Fibroblast of skin of right quadriceps (primary cell): ENCODE measurements around the gene TFEB.

Experiments
- DNase-seq: peaks from one replicate; pipeline ENCODE4 v3.0.0-alpha.2; 2013

TFEB gene

DNA sequence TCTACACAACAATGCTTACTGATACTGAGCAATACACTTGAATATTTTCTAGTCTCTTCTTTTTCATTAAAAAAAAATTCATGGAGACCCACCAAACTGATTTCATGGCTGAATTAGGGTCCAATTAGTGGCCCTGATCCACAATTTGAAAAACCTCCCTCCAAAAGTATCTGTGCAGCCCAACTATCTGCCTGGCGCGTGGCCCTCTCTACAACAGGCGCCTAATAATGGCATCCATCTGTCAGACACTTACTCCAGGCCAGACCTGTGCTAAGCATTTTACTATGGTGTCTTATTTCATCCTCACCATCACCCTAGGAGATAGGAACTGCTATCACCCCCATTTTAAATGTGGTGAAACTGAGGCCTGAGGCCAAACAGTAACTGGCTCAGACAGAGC is 14.0 kb downstream of the TFEB start:
- no peak for DNase-seq

GRCh38 chr6:41720783-41721182 is 14.6 kb downstream of the TFEB start:
- no peak for DNase-seq

- DNase-seq: no peak
Measured at GRCh38 chr6:41720262-41720620, 15.2 kb downstream of the TFEB start.

DNA sequence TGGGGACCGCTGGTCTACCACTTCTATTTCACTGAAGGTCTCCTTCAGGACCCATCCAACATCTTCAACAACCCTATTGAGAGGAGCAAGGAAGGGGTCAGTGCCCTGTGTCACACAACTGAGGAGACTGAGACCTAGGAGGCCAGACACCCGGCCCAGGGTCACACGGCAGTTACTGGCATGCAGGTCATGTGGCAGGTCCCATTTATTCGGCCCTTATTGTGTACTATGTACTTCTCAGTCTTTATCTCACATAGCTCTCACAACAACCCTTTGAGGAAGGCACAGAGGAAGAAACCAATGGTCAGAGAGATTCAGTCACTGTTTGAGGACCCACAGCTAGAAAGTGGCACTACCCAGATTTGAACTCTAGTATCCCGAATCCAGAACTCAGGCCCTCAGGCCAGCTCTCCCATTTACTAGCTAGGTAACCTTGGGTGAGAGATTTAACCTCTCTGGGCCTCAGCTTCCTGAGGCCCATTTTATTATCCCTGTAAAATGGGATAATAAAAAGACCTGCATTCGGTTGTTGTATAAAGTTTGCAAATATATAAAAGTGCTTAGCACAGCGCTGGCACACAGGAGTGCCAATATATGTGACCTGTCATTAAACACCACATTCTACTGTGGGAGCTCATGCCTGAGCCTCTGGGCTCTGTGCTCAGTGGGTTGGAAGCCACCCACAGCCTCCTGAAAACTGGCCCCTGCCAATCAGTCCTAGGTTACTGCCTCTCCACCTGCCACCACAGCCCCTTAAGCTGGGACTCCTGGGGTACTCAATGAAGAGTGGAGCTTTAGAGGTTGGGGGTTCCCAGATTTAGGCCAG is 15.8 kb downstream of the TFEB start:
- DNase-seq: no peak

DNA sequence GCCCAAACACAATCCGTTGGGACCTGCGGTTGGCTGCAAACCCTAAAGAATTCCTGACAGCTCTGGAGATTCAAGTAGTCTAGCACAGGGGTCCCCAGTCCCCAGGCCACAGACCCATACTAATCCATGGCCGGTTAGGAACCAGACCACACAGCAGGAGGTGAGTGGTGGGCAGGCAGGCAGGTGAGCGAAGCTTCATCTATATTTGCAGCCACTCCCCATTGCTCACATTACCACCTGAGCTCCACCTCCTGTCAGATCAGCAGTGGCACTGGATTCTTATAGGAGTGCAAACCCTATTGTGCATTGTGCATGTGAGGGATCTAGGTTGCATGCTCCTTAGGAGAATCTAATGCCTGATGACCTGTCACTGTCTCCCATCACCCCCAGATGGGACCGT is 16.6 kb downstream of the TFEB start:
- DNase-seq: no peak

GRCh38 chr6:41717392-41717736 is 18.0 kb downstream of the TFEB start:
- no peak for DNase-seq

DNA sequence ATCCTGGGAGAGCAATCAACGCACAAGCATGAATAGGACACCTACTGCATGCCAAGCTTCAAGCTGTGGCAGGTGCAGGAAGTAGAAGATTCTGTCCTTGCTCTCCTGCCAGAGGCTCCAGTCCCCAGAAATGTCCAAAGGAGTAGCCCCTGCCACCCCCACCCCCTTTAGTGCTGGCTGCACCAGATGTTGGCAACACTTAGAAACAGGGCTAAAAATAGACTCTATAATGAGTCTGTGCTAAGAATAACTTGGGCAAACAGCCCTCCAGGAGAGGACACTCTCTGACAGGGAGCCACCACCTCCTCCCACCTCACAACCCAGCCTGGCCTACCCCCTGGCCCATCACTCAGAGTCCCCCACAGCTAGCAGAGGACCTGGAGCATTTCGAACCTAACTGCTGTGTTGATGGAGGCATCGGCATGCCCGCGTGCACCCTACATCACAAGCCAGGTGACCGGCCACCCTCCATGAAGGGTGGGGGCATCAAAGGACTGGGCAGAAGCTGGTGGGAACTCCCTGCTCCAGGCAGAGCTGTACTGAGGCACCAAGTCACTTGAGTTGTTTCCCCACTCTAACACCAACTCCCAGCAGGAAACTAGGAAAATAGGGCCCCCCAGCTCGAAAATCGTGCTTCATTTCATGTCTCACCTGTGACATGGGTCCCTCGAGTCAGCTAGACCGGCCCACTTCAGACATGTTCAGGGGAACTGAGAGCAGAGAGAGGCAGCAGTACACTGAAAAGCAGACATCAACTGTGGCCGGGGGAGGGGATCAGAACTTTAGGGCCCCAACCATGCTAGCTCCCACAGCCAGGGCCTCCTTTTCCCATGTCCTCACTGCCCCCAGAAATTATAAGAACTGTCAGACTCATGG is 18.7 kb downstream of the TFEB start:
- no peak for DNase-seq

DNA sequence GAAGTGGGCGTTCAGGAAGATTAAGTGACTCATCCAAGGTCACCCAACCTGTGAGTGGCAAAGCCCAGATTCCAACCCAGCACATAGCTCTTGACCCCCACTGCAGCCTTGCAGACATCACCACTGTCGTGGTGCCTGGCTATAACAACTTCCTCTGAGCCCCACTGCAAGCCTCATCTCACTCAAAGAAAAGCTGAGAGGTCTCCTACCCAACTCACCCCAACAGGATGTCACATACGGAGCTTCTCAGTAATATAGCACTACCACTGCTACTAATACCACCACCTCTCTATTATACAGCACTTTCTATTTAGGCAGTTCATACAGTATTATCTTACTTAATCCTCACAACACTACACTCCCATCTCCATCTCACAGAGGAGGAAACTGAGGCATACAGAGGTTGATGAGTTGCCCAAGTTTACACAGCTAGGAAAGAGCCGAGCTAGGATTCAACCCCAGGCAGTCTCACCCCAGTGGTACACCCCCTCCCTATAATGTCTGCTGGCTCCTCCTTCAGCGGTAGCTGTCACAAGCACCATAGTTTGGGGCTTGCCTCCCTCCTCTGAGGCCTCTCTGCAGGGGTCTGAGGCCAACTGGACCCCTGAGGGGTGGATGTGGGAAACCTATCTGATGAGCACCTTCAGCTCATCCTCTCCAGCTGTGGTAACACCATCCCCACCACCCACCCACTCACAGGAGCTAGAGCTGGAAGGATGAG is 19.5 kb downstream of the TFEB start:
- no peak for DNase-seq

DNA sequence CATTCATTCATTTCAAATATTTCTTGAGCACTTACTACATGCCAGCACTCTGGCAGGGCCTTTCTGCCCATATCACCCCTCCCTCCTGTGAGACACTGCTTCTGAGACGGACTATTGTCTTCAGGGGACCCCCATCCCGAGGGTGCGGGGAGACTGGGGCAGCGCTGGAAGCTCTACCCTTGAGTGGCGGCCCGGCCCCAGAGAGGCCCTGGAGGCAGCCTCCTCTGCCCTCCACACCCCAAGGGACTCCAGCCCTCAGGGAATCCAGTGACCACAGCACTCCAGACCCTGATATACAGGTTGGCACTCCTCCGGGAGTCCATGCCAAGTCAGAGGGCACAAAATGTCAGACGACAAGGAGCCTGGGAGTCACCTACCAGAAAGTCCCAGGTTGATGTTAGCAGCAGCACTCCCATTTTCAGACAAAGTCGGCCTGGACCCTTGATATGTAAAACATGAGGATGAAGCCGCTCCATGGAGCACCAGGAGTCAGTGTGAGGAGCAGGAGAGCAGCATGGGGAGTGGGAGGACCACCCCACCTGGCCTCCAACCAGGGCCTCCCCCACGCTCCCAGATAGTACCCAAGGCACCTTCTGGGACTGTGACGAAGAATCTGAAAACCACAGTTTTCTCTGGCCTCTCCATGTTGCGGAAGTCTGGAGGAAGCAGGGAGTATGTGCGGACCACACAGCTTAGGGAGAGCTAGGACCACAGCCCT is 20.7 kb downstream of the TFEB start:
- DNase-seq: no peak

DNA sequence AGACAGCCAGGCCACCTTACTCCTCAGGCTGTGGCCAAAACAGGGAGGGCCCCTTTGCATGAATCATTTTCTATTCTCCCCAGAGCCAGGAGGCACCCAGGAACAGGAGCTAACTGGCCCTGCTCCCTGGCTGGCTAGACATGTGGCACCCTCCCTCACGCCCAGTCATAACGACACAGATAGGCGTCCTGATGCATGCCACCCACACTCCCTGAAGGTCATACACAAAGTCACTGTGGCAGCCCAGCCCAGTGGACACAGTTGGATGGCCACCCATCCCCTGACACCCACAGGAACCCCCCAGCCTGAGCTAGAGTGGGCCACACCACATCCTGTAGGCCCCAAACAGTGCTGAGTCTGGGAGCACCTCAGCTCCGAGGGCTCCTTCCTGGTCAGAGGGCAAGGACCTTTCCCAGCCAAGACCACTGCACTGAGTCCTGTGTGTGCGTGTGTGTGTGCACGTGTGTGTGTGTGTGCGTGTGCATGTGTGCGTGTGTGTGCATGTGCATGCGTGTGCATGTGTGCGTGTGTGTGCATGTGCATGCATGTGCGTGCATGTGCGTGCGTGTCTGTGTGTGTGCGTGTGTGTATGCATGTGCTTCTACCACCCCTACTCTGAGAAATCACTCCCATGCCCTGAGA is 21.6 kb downstream of the TFEB start:
- no peak for DNase-seq

DNA sequence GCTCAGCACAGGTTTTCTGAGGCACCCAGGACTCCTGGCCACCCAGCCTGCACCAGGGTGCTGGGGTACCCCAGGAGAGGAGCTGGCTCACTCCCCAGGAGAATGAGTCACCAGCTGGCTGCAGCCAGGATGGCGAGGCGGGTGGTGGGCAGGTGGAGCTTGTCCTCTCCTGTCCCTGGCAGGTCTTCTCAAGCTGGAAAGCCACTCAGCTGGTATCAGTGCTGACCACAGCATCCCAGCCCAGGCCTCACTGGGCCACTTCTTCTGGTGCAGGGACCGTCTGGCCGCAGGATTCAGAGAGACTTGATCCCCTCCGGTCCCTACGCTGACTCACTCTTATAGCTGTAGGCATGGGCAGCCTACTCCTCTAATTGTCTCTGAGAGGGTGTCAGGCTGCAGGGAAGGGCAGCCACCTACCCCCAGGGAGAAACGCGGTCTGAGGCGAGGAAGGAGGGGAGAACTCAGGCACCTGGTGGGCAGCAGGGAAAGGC is 22.2 kb downstream of the TFEB start:
- DNase-seq: no peak

- DNase-seq: no peak
Measured at GRCh38 chr6:41712651-41713103, 22.7 kb downstream of the TFEB start.

- no peak for DNase-seq
Measured at GRCh38 chr6:41711323-41712038, 23.9 kb downstream of the TFEB start.

GRCh38 chr6:41709375-41709774 is 26.0 kb downstream of the TFEB start:
- no peak for DNase-seq

- DNase-seq: no peak
Measured at GRCh38 chr6:41708856-41709255, 26.6 kb downstream of the TFEB start.

DNA sequence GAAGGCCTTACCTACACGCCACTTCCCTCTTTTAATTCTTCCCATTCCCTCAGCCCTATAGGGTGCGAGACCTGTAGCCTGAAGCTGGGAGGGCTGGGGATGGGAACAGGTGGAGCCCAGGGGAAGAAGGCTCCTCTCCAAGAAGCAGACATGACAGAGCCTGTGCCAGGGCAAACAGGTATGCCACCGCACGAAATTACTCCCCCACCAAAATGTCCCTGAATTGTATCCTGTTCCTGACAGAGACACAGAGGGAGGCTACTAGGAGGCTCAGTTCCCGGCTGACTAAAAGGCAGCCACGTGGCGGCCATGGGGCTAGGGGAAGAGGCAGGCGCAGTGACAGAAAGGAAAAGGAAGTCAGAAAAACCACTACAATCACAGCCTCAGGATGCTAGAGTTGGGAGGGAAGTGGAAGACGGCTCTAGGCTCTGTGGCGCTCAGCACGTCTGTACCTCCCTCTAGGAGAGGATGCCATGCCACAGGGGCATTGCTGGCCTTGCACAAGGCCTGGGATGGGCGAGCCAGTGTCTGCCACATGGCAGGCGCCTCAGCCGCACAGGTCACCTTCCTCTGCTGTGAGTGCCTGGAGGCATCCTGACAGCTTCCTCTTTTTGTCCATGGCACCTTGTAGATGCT is 27.7 kb downstream of the TFEB start:
- no peak for DNase-seq

- DNase-seq: peak; percentile 44
Measured at GRCh38 chr6:41706876-41707564, 28.4 kb downstream of the TFEB start.

DNA sequence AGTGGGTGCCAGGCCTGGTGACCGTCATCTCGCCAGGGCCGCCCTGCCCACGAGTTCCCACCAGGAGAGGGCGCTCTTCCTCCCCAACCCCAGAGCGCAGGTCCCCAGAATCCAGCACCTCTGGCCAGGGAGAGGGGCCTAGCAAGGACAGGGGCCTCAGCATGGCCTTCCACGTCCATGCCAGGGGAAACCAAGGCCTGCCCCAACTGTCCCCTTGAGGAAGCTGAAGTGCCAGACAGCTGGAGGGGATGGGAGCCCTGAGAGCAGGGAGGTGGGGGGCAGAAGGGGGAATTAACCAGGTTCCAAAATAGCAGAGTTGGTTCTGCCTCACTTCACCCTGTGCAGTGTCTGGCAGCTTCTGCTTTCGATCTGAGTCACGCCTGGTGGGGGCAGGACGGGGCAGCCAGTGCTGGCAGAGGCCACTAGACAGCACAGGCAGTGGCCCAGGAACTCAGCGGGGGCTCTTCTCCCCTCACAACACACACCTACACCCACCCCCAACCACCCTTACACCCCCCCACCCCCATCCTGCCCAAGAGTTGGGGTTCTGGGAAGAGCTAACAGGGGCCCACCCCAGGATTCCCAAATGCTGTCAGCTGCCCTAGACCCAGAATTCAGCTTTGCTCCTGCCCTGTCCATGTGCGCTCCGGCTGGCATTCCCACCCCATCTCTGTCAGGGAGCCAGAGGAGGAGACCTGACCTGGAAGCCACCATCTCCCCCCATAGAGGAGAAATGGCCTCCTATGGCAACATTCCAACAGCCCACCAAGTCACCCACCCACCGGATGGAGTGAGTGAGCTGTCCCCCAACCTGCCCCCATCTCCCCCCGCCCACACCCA is 29.2 kb downstream of the TFEB start:
- DNase-seq: peak; percentile 56

DNA sequence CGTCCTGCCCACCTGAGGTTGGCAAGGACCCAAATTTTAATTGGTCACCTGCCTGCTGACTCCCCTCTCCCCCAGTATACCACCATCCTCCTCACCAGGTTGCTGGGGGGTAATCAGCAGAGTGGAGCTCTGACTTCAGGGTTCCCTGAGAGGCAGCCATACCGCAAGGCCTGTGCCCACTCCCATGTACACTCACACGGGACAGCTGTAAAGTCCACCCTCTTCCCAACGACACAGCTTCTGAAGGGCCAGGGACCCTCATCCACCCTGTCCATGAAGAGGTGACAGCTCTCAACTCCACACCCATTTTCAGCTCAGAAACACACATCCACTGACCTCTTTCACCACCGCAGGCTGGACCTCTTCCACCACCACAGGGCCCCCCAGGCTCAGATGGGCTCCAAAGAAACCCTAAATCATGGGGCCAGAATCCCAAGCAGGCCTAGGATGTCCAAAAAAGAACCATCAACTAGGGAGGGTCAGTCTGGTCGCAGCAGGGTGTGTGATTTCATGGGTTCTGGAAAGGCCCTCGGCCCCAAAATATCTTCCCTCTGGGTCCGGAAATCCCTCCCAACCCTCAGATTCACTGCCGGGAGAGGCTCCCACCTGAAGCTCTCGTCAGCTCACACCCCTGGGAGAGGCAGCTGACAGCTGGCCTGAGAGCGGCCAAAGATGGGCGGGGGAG is 30.0 kb downstream of the TFEB start:
- DNase-seq: no peak
